Astrocyte of the cerebellum (primary cell): ENCODE results near the gene SLC47A2.

ENCODE experiments used
- DNase-seq: peaks from one replicate; pipeline ENCODE4 v3.0.0-alpha.2; 2011; ENCODE audit warnings: low read depth
- H3K4me3 ChIP-seq: 2 replicates; pipeline ENCODE4 v1.5.1; 2011; ENCODE audit warnings: mild to moderate bottlenecking, low read depth, low read length, moderate library complexity
- CTCF ChIP-seq: IDR thresholded peaks from 2 replicates; pipeline ENCODE4 v1.5.1; 2012; ENCODE audit warnings: low read length, low read depth, moderate library complexity, mild to moderate bottlenecking; ENCODE audit errors: missing control alignments
- in situ Hi-C: cut with HindIII; loops from 2 replicates; pipeline ENCODE4 v1.10.0; 2017; ENCODE audit warnings: low sequenced_read_pairs

The SLC47A2 gene

GRCh38 chr17:19660219-19660870, 56.0 kb downstream of the SLC47A2 start:
- H3K4me3 ChIP-seq, result no peak overlapping the region
- no peak for DNase-seq
- no peak for TF ChIP-seq CTCF
- in situ Hi-C loops, result no loop called here

GRCh38 chr17:19659366-19660177, 56.8 kb downstream of the SLC47A2 start:
- DNase-seq, result no peak
- in situ Hi-C loops, result no loop called here
- no peak overlapping the region for H3K4me3 ChIP-seq
- TF ChIP-seq CTCF, result no peak

GRCh38 chr17:19656851-19657581, 59.4 kb downstream of the SLC47A2 start:
- DNase-seq, result no peak
- H3K4me3 ChIP-seq, result no peak overlapping the region
- TF ChIP-seq CTCF, result no peak
- in situ Hi-C loops, result no loop called here

DNA sequence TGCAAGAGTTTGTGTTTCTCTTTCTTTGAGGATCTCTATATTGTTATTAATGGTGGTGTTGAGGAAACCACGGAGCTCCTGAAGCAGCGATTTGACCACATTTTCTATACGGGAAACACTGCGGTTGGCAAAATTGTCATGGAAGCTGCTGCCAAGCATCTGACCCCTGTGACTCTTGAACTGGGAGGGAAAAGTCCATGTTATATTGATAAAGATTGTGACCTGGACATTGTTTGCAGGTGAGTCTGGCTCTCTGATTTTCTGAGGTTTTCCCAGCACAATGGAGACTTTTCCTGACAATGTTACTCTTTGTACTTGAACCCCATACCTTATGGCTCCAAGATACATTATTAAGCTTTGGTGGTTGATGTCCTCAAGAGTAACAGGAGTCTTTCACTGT, 60.0 kb downstream of the SLC47A2 start:
- no peak for TF ChIP-seq CTCF
- H3K4me3 ChIP-seq, result no peak overlapping the region
- in situ Hi-C loops, result no loop called here
- no peak for DNase-seq

- no peak overlapping the region for H3K4me3 ChIP-seq
- no peak for TF ChIP-seq CTCF
- no peak for DNase-seq
- in situ Hi-C loops, result no loop called here
Measured at GRCh38 chr17:19654896-19655295, 61.5 kb downstream of the SLC47A2 start.

- in situ Hi-C loops, result no loop called here
- H3K4me3 ChIP-seq, result no peak overlapping the region
- no peak for TF ChIP-seq CTCF
- DNase-seq, result no peak
Measured at GRCh38 chr17:19654342-19654886, 62.0 kb downstream of the SLC47A2 start.
